Measurements from ENCODE around the gene MESD. TPM values are rescaled to one million over a fixed set of nuclear protein-coding genes. Genes with fewer than 3 reads are reported as not detected.

Gene MESD
- total RNA-seq, 4 donors from 2014 or later, result 5.5 to 7.9 (median 6.6) TPM

GRCh38 chr15:80970658-80971057 lies 19.0 kb downstream of the MESD start:
- H3K4me3 ChIP-seq, result no peak overlapping the region
- no peak overlapping the region for H3K27ac ChIP-seq
- DNase-seq (no peak), ATAC-seq (no peak)
- intact Hi-C loops (cut with DNase I; ENCODE audit: low total_unique reads) (loop anchor here (1.0 to 5.0 kb wide), 2 partner anchors 427 to 514 kb away; no protein-coding TSS in a partner anchor), in situ Hi-C loops (cut with MboI; ENCODE audit: low sequenced_read_pairs in 4 of 4) (loop anchor here (5.0 to 25.0 kb wide), 7 partner anchors 144 to 516 kb away; partner anchors contain the start of gene CEMIP (in 2 of the 4))
- H3K27me3 ChIP-seq, result no peaks in the 10 kb centered on the region
- no peaks in the 10 kb centered on the region for H3K9me3 ChIP-seq
- H3K4me1 ChIP-seq, result no peaks in the 10 kb centered on the region
- H3K36me3 ChIP-seq, result no peaks in the 10 kb centered on the region
- TF ChIP-seq POLR2A (IDR thresholded peaks at IDR 0.05) (no peak), CTCF (IDR thresholded peaks at IDR 0.05 in 4 of 5, conservative IDR thresholded peaks at IDR 0.05 in 1 of 5) (no peak)

GRCh38 chr15:80970018-80970657 lies 19.5 kb downstream of the MESD start:
- in situ Hi-C loops (cut with MboI; ENCODE audit: low sequenced_read_pairs in 4 of 4), result loop anchor here (5.0 to 25.0 kb wide), 7 partner anchors 145 to 515 kb away; partner anchors contain the start of gene CEMIP (in 2 of the 4)
- no peak for TF ChIP-seq POLR2A (IDR thresholded peaks at IDR 0.05)
- TF ChIP-seq CTCF (IDR thresholded peaks at IDR 0.05 in 4 of 5, conservative IDR thresholded peaks at IDR 0.05 in 1 of 5), result peak; percentile 72 to 90 (median 80)
- H3K27me3 ChIP-seq, result no peaks in the 10 kb centered on the region
- intact Hi-C loops (cut with DNase I; ENCODE audit: low total_unique reads), result loop anchor here (1.0 to 5.0 kb wide), 2 partner anchors 427 to 514 kb away; no protein-coding TSS in a partner anchor
- H3K27ac ChIP-seq, result no peak overlapping the region
- ATAC-seq, result peak in 1 of 2 donors; percentile 65
- no peaks in the 10 kb centered on the region for H3K9me3 ChIP-seq
- no peak overlapping the region for H3K4me3 ChIP-seq
- H3K36me3 ChIP-seq, result no peaks in the 10 kb centered on the region
- H3K4me1 ChIP-seq, result no peaks in the 10 kb centered on the region
- DNase-seq, result peak in 1 of 2 donors; percentile 33

- Histone ChIP-seq H3K9me3 (peaks cover 0 to 3% (median 0%) of the 10 kb centered on the region in 3 donors), H3K4me3 (no peak overlapping the region), H3K27me3 (no peaks in the 10 kb centered on the region), H3K4me1 (no peaks in the 10 kb centered on the region), H3K27ac (no peak overlapping the region), H3K36me3 (peaks cover 0 to 7% of the 10 kb centered on the region in 2 donors)
- intact Hi-C loops (cut with DNase I; ENCODE audit: low total_unique reads), result loop anchor here (5.0 kb wide), 1 partner anchor 192 kb away; the partner anchor contains the start of gene CEMIP
- no peak for TF ChIP-seq CTCF (IDR thresholded peaks at IDR 0.05 in 4 of 5, conservative IDR thresholded peaks at IDR 0.05 in 1 of 5)
- TF ChIP-seq POLR2A (IDR thresholded peaks at IDR 0.05), result no peak
- in situ Hi-C loops (cut with MboI; ENCODE audit: low sequenced_read_pairs in 4 of 4), result loop anchor here in 2 of 4 donors (25.0 kb wide), 2 partner anchors 182 to 407 kb away; partner anchors contain the start of gene CEMIP (in 1 of the 2)
- no peak for DNase-seq
- no peak for ATAC-seq
These were observed 20.3 kb downstream of the MESD start for GRCh38 chr15:80969316-80969715.

GRCh38 chr15:80967991-80968510 lies 21.6 kb downstream of the MESD start:
- in situ Hi-C loops (cut with MboI; ENCODE audit: low sequenced_read_pairs in 4 of 4), result loop anchor here in 2 of 4 donors (25.0 kb wide), 2 partner anchors 181 to 406 kb away; partner anchors contain the start of gene CEMIP (in 1 of the 2)
- H3K9me3 ChIP-seq, result peaks cover 0 to 4% (median 0%) of the 10 kb centered on the region in 3 donors
- peaks cover 0 to 7% of the 10 kb centered on the region in 2 donors for H3K36me3 ChIP-seq
- intact Hi-C loops (cut with DNase I; ENCODE audit: low total_unique reads), result loop anchor here (5.0 kb wide), 1 partner anchor 191 kb away; the partner anchor contains the start of gene CEMIP
- no peak overlapping the region for H3K4me3 ChIP-seq
- no peaks in the 10 kb centered on the region for H3K27me3 ChIP-seq
- TF ChIP-seq CTCF (IDR thresholded peaks at IDR 0.05 in 4 of 5, conservative IDR thresholded peaks at IDR 0.05 in 1 of 5) (no peak), POLR2A (IDR thresholded peaks at IDR 0.05) (no peak)
- ATAC-seq (no peak), DNase-seq (no peak)
- H3K4me1 ChIP-seq, result no peaks in the 10 kb centered on the region
- H3K27ac ChIP-seq, result no peak overlapping the region

All from gastrocnemius medialis (tissue), 4 donors.